ENCODE measurements around the gene HEATR3.

HEATR3 gene

GRCh38 chr16:50144211-50144610 lies 78.4 kb downstream of the HEATR3 start:
- Histone ChIP-seq H3K4me1 (ENCODE audit: insufficient read depth, low read length, poor library complexity, severe bottlenecking) (no peaks in the 10 kb centered on the region), H3K4me2 (ENCODE audit: low read depth, low read length, poor library complexity, severe bottlenecking) (no peak overlapping the region), H3K36me3 (ENCODE audit: insufficient read depth, low read length) (no peaks in the 10 kb centered on the region), H3K9me2 (replicated peaks; ENCODE audit: low read depth, low read length) (no peaks in the 10 kb centered on the region), H3K9me3 (ENCODE audit: insufficient read depth, low read depth, low read length) (no peaks in the 10 kb centered on the region), H3K27me3 (ENCODE audit: insufficient read depth, low read length, poor library complexity, severe bottlenecking) (no peaks in the 10 kb centered on the region), H3F3A (ENCODE audit: low read depth) (no peaks in the 10 kb centered on the region), H3K9ac (ENCODE audit: low read depth, low read length, poor library complexity, severe bottlenecking) (no peak overlapping the region), H3K79me2 (ENCODE audit: insufficient read depth, low read length) (no peaks in the 10 kb centered on the region), H4K20me1 (ENCODE audit: insufficient read depth, low read length, poor library complexity, severe bottlenecking) (no peaks in the 10 kb centered on the region), H2AFZ (ENCODE audit: low read length) (no peak overlapping the region), H3K4me3 (ENCODE audit: low read length, poor library complexity, severe bottlenecking) (no peak overlapping the region)
- TF ChIP-seq EZH2phosphoT487 (IDR thresholded peaks at IDR 0.05; ENCODE audit: borderline replicate concordance) (no peak), CTCF (conservative IDR thresholded peaks at IDR 0.05; ENCODE audit: low read length) (no peak)

- Histone ChIP-seq H3K9me2 (replicated peaks; ENCODE audit: low read depth, low read length) (no peaks in the 10 kb centered on the region), H3K9me3 (ENCODE audit: insufficient read depth, low read depth, low read length) (no peaks in the 10 kb centered on the region), H3F3A (ENCODE audit: low read depth) (no peaks in the 10 kb centered on the region), H3K9ac (ENCODE audit: low read depth, low read length, poor library complexity, severe bottlenecking) (no peak overlapping the region), H3K79me2 (ENCODE audit: insufficient read depth, low read length) (no peaks in the 10 kb centered on the region), H2AFZ (ENCODE audit: low read length) (no peak overlapping the region), H3K4me2 (ENCODE audit: low read depth, low read length, poor library complexity, severe bottlenecking) (no peak overlapping the region), H3K27me3 (ENCODE audit: insufficient read depth, low read length, poor library complexity, severe bottlenecking) (no peaks in the 10 kb centered on the region), H3K4me3 (ENCODE audit: low read length, poor library complexity, severe bottlenecking) (no peak overlapping the region), H4K20me1 (ENCODE audit: insufficient read depth, low read length, poor library complexity, severe bottlenecking) (no peaks in the 10 kb centered on the region), H3K4me1 (ENCODE audit: insufficient read depth, low read length, poor library complexity, severe bottlenecking) (peaks cover under 1% of the 10 kb centered on the region), H3K36me3 (ENCODE audit: insufficient read depth, low read length) (no peaks in the 10 kb centered on the region)
- TF ChIP-seq CTCF (conservative IDR thresholded peaks at IDR 0.05; ENCODE audit: low read length) (no peak), EZH2phosphoT487 (IDR thresholded peaks at IDR 0.05; ENCODE audit: borderline replicate concordance) (no peak)
Measured at GRCh38 chr16:50146479-50147435, 81.0 kb downstream of the HEATR3 start.

DNA sequence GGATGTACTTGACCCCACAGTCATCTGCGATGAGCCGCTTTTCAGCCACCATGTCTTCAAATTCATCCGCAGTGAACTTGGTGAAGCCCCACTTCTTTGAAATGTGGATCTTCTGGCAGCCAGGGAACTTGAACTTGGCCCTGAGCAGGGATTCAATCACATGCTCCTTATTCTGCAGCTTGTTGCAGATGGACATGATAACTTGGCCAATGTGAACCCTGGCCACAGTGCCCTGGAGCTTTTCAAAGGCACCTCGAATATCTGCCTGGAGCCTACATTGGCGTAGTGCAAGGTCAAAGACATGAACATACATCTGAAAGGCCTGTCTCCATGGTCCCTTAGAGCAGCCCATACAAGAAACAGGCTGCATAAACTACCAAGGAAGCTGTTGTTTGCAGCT lies 85.6 kb downstream of the HEATR3 start:
- H2AFZ ChIP-seq (ENCODE audit: low read length) = peak overlapping the region; percentile 42; the same call in 1 of the 2 replicates
- H3K9me3 ChIP-seq (ENCODE audit: insufficient read depth, low read depth, low read length) = no peaks in the 10 kb centered on the region
- TF ChIP-seq EZH2phosphoT487 (IDR thresholded peaks at IDR 0.05; ENCODE audit: borderline replicate concordance) (no peak), CTCF (conservative IDR thresholded peaks at IDR 0.05; ENCODE audit: low read length) (no peak)
- peaks cover 27% of the 10 kb centered on the region for H3K79me2 ChIP-seq (ENCODE audit: insufficient read depth, low read length)
- H3F3A ChIP-seq (ENCODE audit: low read depth) = no peaks in the 10 kb centered on the region
- no peak overlapping the region for H3K4me3 ChIP-seq (ENCODE audit: low read length, poor library complexity, severe bottlenecking)
- H3K4me1 ChIP-seq (ENCODE audit: insufficient read depth, low read length, poor library complexity, severe bottlenecking) = peaks cover 26% of the 10 kb centered on the region
- no peaks in the 10 kb centered on the region for H3K27me3 ChIP-seq (ENCODE audit: insufficient read depth, low read length, poor library complexity, severe bottlenecking)
- no peak overlapping the region for H3K9ac ChIP-seq (ENCODE audit: low read depth, low read length, poor library complexity, severe bottlenecking)
- no peak overlapping the region for H3K4me2 ChIP-seq (ENCODE audit: low read depth, low read length, poor library complexity, severe bottlenecking)
- no peaks in the 10 kb centered on the region for H3K9me2 ChIP-seq (replicated peaks; ENCODE audit: low read depth, low read length)
- no peaks in the 10 kb centered on the region for H3K36me3 ChIP-seq (ENCODE audit: insufficient read depth, low read length)
- H4K20me1 ChIP-seq (ENCODE audit: insufficient read depth, low read length, poor library complexity, severe bottlenecking) = peaks cover 24% of the 10 kb centered on the region
